Islet of Langerhans (tissue), 1 donor: ENCODE measurements around the gene ARL6.
"Not testable (repeated sequence)": the region's sequence is repeated elsewhere in the genome, so short reads cannot be mapped to it uniquely, and the experiment has no call there.

Source experiments
- FAIRE-seq: peaks from one replicate; lab custom pipeline; 2011; peaks lifted over from hg19 to GRCh38; lab: Jason Lieb, UNC

The ARL6 gene

GRCh38 chr3:97821774-97822358, 57.3 kb downstream of the ARL6 start, which contains the start of gene CRYBG3:
Gene CRYBG3 (plus strand): TSS chr3:97822011. CDS start chr3:97822207, 196 bp downstream.
- no peak for FAIRE-seq

- no peak for FAIRE-seq
Measured at GRCh38 chr3:97822359-97822775, 57.8 kb downstream of the ARL6 start.

GRCh38 chr3:97823046-97824004, 58.8 kb downstream of the ARL6 start:
- no peak for FAIRE-seq

- FAIRE-seq, result no peak
Measured at GRCh38 chr3:97825101-97825500, 60.5 kb downstream of the ARL6 start.

- no peak for FAIRE-seq
Measured at GRCh38 chr3:97827741-97828471, 63.3 kb downstream of the ARL6 start.

- FAIRE-seq, result no peak
Measured at GRCh38 chr3:97829198-97829597, 64.6 kb downstream of the ARL6 start.

GRCh38 chr3:97830638-97831037, 66.1 kb downstream of the ARL6 start:
- FAIRE-seq, result no peak

GRCh38 chr3:97831140-97831539, 66.6 kb downstream of the ARL6 start:
- FAIRE-seq, result no peak

GRCh38 chr3:97833184-97833583, 68.6 kb downstream of the ARL6 start:
- not testable (repeated sequence) for FAIRE-seq

- FAIRE-seq, result no peak
Measured at GRCh38 chr3:97835761-97836160, 71.2 kb downstream of the ARL6 start.

- no peak for FAIRE-seq
Measured at GRCh38 chr3:97838393-97838792, 73.8 kb downstream of the ARL6 start.

- FAIRE-seq, result no peak
Measured at GRCh38 chr3:97839944-97840343, 75.4 kb downstream of the ARL6 start.

- FAIRE-seq, result no peak
Measured at GRCh38 chr3:97841304-97841703, 76.7 kb downstream of the ARL6 start.

- no peak for FAIRE-seq
Measured at GRCh38 chr3:97841956-97842355, 77.4 kb downstream of the ARL6 start.

- FAIRE-seq, result no peak
Measured at GRCh38 chr3:97848779-97849178, 84.2 kb downstream of the ARL6 start.
